ENCODE data around the gene CDH7. TPM values are rescaled to one million over a fixed set of nuclear protein-coding genes. Genes with fewer than 3 reads are reported as not detected.

Gene CDH7
- total RNA-seq, 4 donors from 2014 or later = not detected

GRCh38 chr18:65790604-65791003 lies 39.8 kb downstream of the CDH7 start:
- H3K4me3 ChIP-seq (replicated peaks in 1 of 3) = no peak overlapping the region
- no peak for DNase-seq
- H3K27ac ChIP-seq = no peak overlapping the region
- no peaks in the 10 kb centered on the region for H3K27me3 ChIP-seq
- no peaks in the 10 kb centered on the region for H3K36me3 ChIP-seq
- H3K4me1 ChIP-seq = no peaks in the 10 kb centered on the region
- intact Hi-C loops (cut with DNase I) = no loop called here
- no peaks in the 10 kb centered on the region for H3K9me3 ChIP-seq
- 93 to 95% methylated on average over 4 of the region's 4 CpGs for WGBS, 2 donors
- no peak for TF ChIP-seq POLR2A (IDR thresholded peaks at IDR 0.05)
- TF ChIP-seq, protein P1, sequence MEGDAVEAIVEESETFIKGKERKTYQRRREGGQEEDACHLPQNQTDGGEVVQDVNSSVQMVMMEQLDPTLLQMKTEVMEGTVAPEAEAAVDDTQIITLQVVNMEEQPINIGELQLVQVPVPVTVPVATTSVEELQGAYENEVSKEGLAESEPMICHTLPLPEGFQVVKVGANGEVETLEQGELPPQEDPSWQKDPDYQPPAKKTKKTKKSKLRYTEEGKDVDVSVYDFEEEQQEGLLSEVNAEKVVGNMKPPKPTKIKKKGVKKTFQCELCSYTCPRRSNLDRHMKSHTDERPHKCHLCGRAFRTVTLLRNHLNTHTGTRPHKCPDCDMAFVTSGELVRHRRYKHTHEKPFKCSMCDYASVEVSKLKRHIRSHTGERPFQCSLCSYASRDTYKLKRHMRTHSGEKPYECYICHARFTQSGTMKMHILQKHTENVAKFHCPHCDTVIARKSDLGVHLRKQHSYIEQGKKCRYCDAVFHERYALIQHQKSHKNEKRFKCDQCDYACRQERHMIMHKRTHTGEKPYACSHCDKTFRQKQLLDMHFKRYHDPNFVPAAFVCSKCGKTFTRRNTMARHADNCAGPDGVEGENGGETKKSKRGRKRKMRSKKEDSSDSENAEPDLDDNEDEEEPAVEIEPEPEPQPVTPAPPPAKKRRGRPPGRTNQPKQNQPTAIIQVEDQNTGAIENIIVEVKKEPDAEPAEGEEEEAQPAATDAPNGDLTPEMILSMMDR (IDR thresholded peaks at IDR 0.05) = no peak

- intact Hi-C loops (cut with DNase I) = no loop called here
- Histone ChIP-seq H3K36me3 (no peaks in the 10 kb centered on the region), H3K27me3 (no peaks in the 10 kb centered on the region), H3K4me3 (replicated peaks in 1 of 3) (no peak overlapping the region), H3K27ac (no peak overlapping the region), H3K4me1 (no peaks in the 10 kb centered on the region), H3K9me3 (no peaks in the 10 kb centered on the region)
- DNase-seq = no peak
- 56 to 61% methylated on average over 4 of the region's 4 CpGs for WGBS, 2 donors
- TF ChIP-seq, protein P1 (IDR thresholded peaks at IDR 0.05) = no peak
- TF ChIP-seq POLR2A (IDR thresholded peaks at IDR 0.05) = no peak
Observed at GRCh38 chr18:65791719-65792118, 40.9 kb downstream of the CDH7 start.

DNA sequence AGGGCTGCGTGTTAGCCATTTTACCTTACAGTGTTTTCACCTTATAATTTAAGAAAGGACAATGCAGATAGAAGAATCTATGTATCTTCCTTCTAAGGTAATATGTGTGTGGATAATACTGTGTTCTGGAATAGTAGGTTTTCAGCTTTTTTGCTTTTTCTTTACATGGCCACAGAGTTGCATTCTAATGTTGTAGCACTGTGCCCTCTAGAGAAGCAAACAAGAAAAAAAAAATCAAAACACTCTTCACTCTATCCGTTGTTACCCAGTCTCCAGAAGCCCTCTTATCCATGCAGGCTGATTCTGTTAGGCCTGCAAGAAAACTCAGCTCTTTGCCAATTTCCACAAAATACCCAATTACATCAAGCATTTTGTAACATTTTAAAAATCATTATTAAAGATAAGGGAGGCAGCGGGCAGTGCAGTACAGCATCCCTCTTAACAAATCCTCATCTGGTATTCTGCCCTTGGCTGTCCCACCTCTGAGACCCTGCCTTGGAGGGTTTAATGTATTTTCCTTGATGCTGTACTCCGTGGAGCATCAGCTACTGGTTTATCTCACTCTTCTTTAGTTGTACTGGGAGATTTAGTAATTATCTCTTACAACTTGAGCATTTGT lies 41.8 kb downstream of the CDH7 start:
- Histone ChIP-seq H3K4me3 (replicated peaks in 1 of 3) (no peak overlapping the region), H3K4me1 (no peaks in the 10 kb centered on the region), H3K27me3 (no peaks in the 10 kb centered on the region), H3K9me3 (no peaks in the 10 kb centered on the region), H3K36me3 (no peaks in the 10 kb centered on the region), H3K27ac (no peak overlapping the region)
- 59 to 69% methylated on average over 4 of the region's 4 CpGs for WGBS, 2 donors
- intact Hi-C loops (cut with DNase I) = no loop called here
- TF ChIP-seq, protein P1 (IDR thresholded peaks at IDR 0.05) = no peak
- no peak for TF ChIP-seq POLR2A (IDR thresholded peaks at IDR 0.05)
- DNase-seq = no peak

DNA sequence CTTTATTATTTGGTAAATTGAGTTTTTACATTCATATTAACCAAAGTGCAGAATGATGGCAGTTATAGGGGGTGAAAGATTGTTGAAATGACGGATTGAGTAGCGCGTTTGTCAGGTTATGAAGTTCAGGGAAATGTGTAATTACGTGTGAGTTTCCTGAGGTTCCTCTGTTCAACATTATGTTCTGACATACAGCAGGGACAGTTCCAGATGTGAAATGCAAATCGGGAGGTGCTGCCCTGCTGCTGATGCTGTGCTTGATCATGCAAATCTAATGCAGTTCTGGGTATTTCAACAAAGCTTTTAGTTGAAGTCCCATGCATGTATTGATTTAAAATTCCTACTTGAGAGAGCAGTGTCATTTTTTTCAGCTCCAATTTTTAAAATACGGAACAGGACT lies 57.9 kb downstream of the CDH7 start:
- no peaks in the 10 kb centered on the region for H3K36me3 ChIP-seq
- TF ChIP-seq, protein P1 (IDR thresholded peaks at IDR 0.05) = no peak
- TF ChIP-seq POLR2A (IDR thresholded peaks at IDR 0.05) = no peak
- DNase-seq = no peak
- H3K9me3 ChIP-seq = no peaks in the 10 kb centered on the region
- 59 to 61% methylated on average over 6 of the region's 6 CpGs for WGBS, 2 donors
- no peak overlapping the region for H3K4me3 ChIP-seq (replicated peaks in 1 of 3)
- H3K27me3 ChIP-seq = no peaks in the 10 kb centered on the region
- no peak overlapping the region for H3K27ac ChIP-seq
- no peaks in the 10 kb centered on the region for H3K4me1 ChIP-seq
- intact Hi-C loops (cut with DNase I) = no loop called here

- Histone ChIP-seq H3K4me1 (no peaks in the 10 kb centered on the region), H3K9me3 (no peaks in the 10 kb centered on the region), H3K4me3 (replicated peaks in 1 of 3) (no peak overlapping the region), H3K27ac (no peak overlapping the region), H3K36me3 (no peaks in the 10 kb centered on the region), H3K27me3 (no peaks in the 10 kb centered on the region)
- intact Hi-C loops (cut with DNase I) = no loop called here
- no peak for DNase-seq
- WGBS, 2 donors = 74 to 84% methylated on average over 4 of the region's 4 CpGs
- TF ChIP-seq, protein P1 (IDR thresholded peaks at IDR 0.05) = no peak
- TF ChIP-seq POLR2A (IDR thresholded peaks at IDR 0.05) = no peak
Observed at GRCh38 chr18:65811307-65811706, 60.5 kb downstream of the CDH7 start.

Data from thyroid gland (tissue), 4 donors.